SK-N-SH (cell line): Measurements from ENCODE around the gene IL22.
A peak's percentile ranks its signal among the peaks of the same experiment; 100 is the strongest.

Experiments used
- CTCF ChIP-seq: fragments of 200-600 bp; sonication (generic); IDR thresholded peaks from 2 replicates; pipeline ENCODE4 v1.6.1; 2017; ENCODE audit warnings: antibody characterized with exemption, mild to moderate bottlenecking, moderate library complexity
- JUND ChIP-seq: IDR thresholded peaks from 2 replicates; pipeline ENCODE4 v1.4.0; 2012
- MAX ChIP-seq: IDR thresholded peaks from 2 replicates; pipeline ENCODE4 v1.4.0; 2012; ENCODE audit warnings: low read depth
- POLR2AphosphoS5 ChIP-seq: IDR thresholded peaks from 2 replicates; pipeline ENCODE4 v1.6.1; 2012; ENCODE audit warnings: low read depth, low read length
- RCOR1 ChIP-seq: fragments of 150-350 bp; IDR thresholded peaks from 2 replicates; pipeline ENCODE4 v1.6.1; 2017; ENCODE audit warnings: antibody characterized with exemption, low read length
- SIN3A ChIP-seq: IDR thresholded peaks from 2 replicates; pipeline ENCODE4 v1.6.1; 2012; ENCODE audit warnings: low read depth, mild to moderate bottlenecking, low read length, moderate library complexity, borderline replicate concordance
- USF2 ChIP-seq: fragments of 150-350 bp; IDR thresholded peaks from 2 replicates; pipeline ENCODE4 v1.6.1; 2017; ENCODE audit warnings: antibody characterized with exemption, low read length, low read depth, borderline replicate concordance
- YY1 ChIP-seq: IDR thresholded peaks from 2 replicates; pipeline ENCODE4 v1.4.0; 2012; ENCODE audit warnings: low read depth, mild to moderate bottlenecking

- peak; percentile 47 for TF ChIP-seq CTCF
- no peak for TF ChIP-seq POLR2AphosphoS5
- TF ChIP-seq MAX = no peak
- no peak for TF ChIP-seq SIN3A
- no peak for TF ChIP-seq JUND
- no peak for TF ChIP-seq USF2
- no peak for TF ChIP-seq YY1
- no peak for TF ChIP-seq RCOR1
Measured at GRCh38 chr12:68237078-68237477, 16.3 kb downstream of the IL22 start.
